CD4-positive, alpha-beta T cell treated with Interleukin-17A for 4 hours (primary cell): ENCODE results near the gene CERK.
A peak's percentile ranks its signal among the peaks of the same experiment; 100 is the strongest.
"Not testable (repeated sequence)": the region's sequence is repeated elsewhere in the genome, so short reads cannot be mapped to it uniquely, and the experiment has no call there.

Experiments
- DNase-seq: peaks from one replicate; pipeline ENCODE4 v3.0.0-alpha.2; 2020; ENCODE audit warnings: mixed read lengths

Gene CERK, protein sequence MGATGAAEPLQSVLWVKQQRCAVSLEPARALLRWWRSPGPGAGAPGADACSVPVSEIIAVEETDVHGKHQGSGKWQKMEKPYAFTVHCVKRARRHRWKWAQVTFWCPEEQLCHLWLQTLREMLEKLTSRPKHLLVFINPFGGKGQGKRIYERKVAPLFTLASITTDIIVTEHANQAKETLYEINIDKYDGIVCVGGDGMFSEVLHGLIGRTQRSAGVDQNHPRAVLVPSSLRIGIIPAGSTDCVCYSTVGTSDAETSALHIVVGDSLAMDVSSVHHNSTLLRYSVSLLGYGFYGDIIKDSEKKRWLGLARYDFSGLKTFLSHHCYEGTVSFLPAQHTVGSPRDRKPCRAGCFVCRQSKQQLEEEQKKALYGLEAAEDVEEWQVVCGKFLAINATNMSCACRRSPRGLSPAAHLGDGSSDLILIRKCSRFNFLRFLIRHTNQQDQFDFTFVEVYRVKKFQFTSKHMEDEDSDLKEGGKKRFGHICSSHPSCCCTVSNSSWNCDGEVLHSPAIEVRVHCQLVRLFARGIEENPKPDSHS

GRCh38 chr22:46737976-46738646, at the start of gene CERK:
Gene CERK, minus strand, starts transcription at chr22:46738252. Its CDS starts 104 bp downstream, at chr22:46738148.
- DNase-seq = peak; percentile 89

DNA sequence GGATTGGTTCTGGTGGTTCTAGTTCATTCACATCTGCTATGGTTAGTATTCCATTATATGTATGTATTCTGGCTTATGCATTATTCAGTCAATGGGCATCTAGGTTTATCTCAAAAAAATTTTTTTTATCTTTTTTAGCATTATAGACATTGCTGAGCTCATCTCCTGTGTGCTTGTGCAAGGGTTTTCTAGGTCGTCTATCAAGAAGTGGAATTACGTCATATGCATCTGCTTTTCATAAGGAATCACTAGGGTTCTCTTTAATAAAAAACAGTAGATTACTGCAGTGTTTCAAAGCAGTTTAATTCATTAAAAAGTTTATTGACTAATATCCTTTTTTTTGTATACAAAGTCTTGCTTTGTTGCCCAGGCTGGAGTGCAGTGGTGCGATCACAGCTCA, 45.7 kb upstream of the CERK start:
- DNase-seq = no peak

GRCh38 chr22:46782200-46782599, 44.1 kb upstream of the CERK start:
- DNase-seq = not testable (repeated sequence)

DNA sequence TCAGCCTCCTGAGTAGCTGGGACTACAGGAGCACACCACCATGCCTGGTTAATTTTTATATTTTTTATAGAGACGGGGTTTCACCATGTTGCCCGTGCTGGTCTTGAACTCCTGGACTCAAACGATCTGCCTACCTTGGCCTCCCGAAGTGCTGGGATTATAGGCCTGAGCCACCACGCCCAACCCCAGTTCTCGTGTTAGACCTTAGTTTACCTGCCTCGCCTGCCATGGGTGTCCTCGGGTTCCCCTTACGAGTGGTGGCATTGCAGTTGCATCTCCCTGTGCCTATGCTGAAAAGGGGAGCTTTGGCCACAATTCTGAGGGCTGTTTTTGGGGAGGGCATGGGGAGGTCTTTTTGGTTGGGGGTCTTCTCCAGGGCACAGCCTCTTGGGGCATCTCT, 43.2 kb upstream of the CERK start:
- no peak for DNase-seq

- DNase-seq = no peak
Measured at GRCh38 chr22:46780453-46780852, 42.4 kb upstream of the CERK start.

- no peak for DNase-seq
Measured at GRCh38 chr22:46779651-46780050, 41.6 kb upstream of the CERK start.

GRCh38 chr22:46779023-46779422, 41.0 kb upstream of the CERK start:
- no peak for DNase-seq

GRCh38 chr22:46777609-46777970, 39.5 kb upstream of the CERK start:
- DNase-seq = peak; percentile 79

- DNase-seq = no peak
Measured at GRCh38 chr22:46776876-46777608, 39.0 kb upstream of the CERK start.

DNA sequence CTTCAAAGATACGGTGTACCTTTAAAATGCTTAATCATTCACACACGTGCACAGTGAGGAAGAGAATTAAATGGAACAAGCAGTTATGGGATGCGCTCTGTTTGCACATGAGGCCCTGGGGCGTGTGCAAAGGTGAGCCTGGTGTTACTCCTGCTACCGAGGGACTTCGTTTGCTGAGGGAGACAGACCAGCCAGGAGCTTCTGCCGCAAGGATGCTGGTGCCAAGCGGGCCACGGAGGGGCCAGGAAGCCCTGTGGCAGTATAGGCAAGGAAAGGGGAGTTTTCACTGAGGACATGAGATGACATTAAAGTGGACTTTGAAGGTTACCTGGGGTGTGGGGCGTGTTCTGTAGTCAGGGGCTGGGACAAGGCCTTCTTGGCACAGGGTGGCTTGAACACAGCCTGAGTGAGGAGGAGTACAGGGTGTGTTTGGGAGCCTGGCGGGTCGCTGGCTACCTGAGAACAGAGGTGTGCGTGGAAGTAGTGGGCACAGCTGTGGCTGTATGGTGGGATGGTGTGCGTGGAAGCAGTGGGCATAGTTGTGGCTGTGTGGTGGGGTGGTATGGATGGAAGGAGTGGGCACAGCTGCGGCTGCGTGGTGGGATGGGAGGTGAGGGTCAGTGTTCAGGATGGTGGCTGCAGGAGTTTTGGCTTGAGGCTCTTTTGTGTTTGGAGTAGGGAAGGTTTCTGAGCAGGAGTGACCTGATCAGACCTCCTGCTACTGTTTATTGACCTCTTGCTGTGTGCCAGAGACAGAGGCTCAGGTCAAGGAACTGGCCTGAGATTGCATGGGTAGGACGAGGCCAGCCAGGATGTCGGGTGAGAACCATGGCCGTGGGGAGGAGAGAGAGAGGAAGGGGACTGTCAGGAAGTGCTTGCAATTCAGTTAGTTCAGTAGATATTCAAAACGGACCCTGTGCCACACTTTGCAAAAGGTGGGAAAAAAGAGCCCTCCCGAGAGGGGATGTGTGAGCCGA, 38.1 kb upstream of the CERK start:
- no peak for DNase-seq

- DNase-seq = no peak
Measured at GRCh38 chr22:46774980-46775849, 37.2 kb upstream of the CERK start.

DNA sequence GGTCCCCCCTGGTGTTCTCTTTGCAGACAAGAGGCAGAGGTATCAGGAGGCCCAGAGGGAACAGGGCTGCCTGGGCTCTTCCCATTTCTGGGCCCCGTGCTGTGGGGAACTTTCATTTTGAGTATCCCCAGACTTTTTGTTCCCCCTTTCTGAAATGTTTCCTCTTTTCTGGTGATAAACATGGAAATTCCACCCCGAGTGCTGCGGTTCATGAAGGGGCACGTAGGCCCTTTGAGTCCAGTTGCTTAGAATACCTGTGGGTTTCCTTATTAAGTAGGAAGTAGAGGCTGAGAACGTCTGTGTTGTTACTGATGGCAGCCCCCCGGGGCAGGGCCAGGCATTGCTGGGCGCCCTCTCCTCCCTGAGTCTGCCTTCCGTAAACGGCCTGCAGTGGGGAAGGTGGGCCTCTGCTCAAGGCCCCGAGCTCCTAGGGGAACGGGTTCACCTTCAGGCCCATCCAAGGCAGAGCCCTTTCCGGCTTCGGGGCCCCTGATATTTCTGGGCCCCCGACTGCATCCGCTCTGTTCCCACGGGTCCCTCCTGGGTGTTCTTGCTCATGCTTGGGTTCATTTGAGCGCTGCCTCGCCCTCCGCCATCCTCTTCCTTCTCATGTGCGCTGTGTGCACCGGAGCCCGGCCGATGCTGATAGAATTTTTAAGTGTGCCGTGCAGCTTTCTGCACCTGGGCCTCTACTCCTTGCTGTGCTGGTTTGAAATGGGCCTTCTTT, 36.4 kb upstream of the CERK start:
- peak; percentile 52 for DNase-seq

- DNase-seq = no peak
Measured at GRCh38 chr22:46773076-46773475, 35.0 kb upstream of the CERK start.

GRCh38 chr22:46770726-46771125, 32.7 kb upstream of the CERK start:
- DNase-seq = peak; percentile 45

- DNase-seq = no peak
Measured at GRCh38 chr22:46770151-46770641, 32.1 kb upstream of the CERK start.

GRCh38 chr22:46769706-46770105, 31.7 kb upstream of the CERK start:
- DNase-seq = no peak

DNA sequence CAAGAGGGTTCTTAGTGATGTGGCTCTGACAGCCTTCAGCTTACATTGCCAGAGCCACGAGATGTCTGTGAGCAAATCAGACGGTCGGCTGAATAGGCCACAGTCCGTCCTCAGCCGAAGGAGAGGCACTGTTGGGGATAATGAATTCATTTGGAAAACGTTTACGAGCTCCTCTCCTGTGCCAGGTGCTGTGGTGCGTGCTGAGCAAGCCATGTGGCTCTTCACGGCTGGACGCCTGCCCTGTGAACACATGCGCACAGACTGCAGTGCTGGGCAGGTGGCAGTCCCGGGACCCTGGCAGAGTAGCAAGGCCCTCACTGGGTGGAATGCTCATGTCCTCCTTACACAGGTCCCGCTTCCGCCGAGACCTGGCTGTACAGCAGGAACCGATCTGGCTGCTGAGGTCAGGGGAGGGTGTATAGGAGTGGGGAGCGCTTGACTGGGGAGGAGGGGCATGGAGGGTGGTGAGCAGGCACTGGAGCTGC, 31.2 kb upstream of the CERK start:
- no peak for DNase-seq

GRCh38 chr22:46767249-46767985, 29.4 kb upstream of the CERK start:
- DNase-seq = no peak

GRCh38 chr22:46766611-46767010, 28.6 kb upstream of the CERK start:
- no peak for DNase-seq
